Vagina (tissue), 2 donors: ENCODE results near the gene HSPB6. TPM values are rescaled to one million over a fixed set of nuclear protein-coding genes. Genes with fewer than 3 reads are reported as not detected.

Source experiments
- DNase-seq, 2 donors: peaks; one replicate each; pipeline ENCODE4 v3.0.0-alpha.2; 2017; ENCODE audit errors: extremely low spot score in 2 of 2
- H3K27ac ChIP-seq: fragments of 200-600 bp; sonication (generic); one replicate; pipeline ENCODE4 v1.5.1; 2019
- H3K27me3 ChIP-seq: fragments of 200-600 bp; sonication (generic); one replicate; pipeline ENCODE4 v1.5.1; 2019
- H3K36me3 ChIP-seq, 2 donors: fragments of 200-600 bp; sonication (generic); one replicate each; pipeline ENCODE4 v1.5.1; 2017 to 2019
- H3K4me1 ChIP-seq: fragments of 200-600 bp; sonication (generic); one replicate; pipeline ENCODE4 v1.5.1; 2019
- H3K4me3 ChIP-seq, 2 donors: fragments of 200-600 bp; sonication (generic); 1 replicate in 1 of 2; 2 replicates in 1 of 2; pipeline ENCODE4 v1.5.1; 2016 to 2019
- H3K9me3 ChIP-seq: fragments of 200-600 bp; sonication (generic); one replicate; pipeline ENCODE4 v1.5.1; 2019
- POLR2A ChIP-seq, 2 donors: fragments of 450-650 bp; IDR thresholded peaks; one replicate each; pipeline ENCODE4 v1.6.1; 2017; ENCODE audit warnings: antibody characterized with exemption in 2 of 2, mild to moderate bottlenecking in 2 of 2, moderate library complexity in 2 of 2
- POLR2AphosphoS5 ChIP-seq, 2 donors: sonication (generic); formaldehyde crosslinking; IDR thresholded peaks; one replicate each; pipeline ENCODE4 v1.9.0; 2017; ENCODE audit warnings: antibody characterized with exemption in 2 of 2, mild to moderate bottlenecking in 2 of 2, low read depth in 1 of 2; ENCODE audit not compliant: insufficient read depth in 1 of 2
- intact Hi-C: fragments of 100-400 bp; cut with DNase I; formaldehyde crosslinking; loops from one replicate; pipeline ENCODE4 v1.15.1; 2023
- total RNA-seq: library from RNA; depleted of rRNA; stranded (reverse); fragments of >200 nt; gene quantifications from one replicate; pipeline ENCODE4 v1.2.3, GENCODE V29; 2016
- TF ChIP-seq, protein P1 (sequence below), 3 experiments: fragments of 450-650 bp in 2 of 3; fragments of 200-600 bp in 1 of 3; sonication (generic) in 1 of 3; IDR thresholded peaks; one replicate each; pipeline ENCODE4 v1.5.1; 2017 to 2019; ENCODE audit warnings: antibody characterized with exemption in 3 of 3, mild to moderate bottlenecking in 2 of 3, moderate library complexity in 2 of 3

HSPB6 gene
- total RNA-seq, 1 donor from 2014 or later: 238 TPM

DNA sequence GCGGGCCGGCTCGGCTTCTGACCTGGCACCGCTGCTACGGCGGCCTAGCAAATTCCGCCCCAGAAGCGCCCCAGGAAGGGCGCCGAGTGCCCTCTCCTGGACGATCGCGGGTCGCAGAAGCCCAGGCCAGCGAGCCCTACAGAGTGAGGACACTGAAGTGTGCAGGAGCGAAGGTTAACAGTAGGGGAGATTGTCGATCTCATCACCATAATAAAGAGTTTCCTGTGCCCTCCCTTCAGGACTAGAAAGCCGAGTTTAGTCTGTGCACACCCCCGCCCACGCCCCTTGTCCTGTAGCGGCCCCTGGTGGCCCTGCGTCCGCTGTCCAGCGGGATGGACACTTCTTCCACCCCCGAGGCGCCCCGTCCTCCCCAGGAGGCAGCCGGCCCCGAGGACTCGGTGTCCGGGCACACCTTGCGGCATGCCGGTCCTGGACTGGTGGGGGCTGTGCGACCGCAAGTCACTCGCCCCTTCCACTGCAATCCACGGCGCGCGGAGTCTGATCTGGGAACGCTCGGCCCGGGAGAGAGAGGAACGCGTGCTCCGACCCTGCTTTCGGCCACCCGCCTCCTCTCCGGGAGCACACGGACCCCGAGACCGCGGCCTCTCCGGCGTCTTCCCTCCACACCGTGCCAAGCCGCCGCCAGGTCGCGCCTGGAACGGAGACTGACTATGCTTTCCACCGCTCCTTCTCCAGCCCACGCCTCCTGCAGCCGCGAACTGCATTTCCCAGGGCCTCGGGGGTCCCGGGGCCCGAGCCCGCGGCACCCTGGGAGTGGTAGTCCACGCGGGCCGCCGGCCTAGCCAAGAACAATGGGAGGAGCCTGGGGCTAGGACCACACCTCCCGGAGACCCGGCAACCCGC, 39.8 kb downstream of the HSPB6 start:
- peak in 1 of 2 donors; percentile 95 for DNase-seq
- peaks cover 0 to 20% of the 10 kb centered on the region in 2 donors for H3K36me3 ChIP-seq
- H3K9me3 ChIP-seq: no peaks in the 10 kb centered on the region
- no peaks in the 10 kb centered on the region for H3K27me3 ChIP-seq
- TF ChIP-seq POLR2AphosphoS5 (IDR thresholded peaks at IDR 0.05; ENCODE audit: insufficient read depth in 1 of 2, low read depth in 1 of 2) (peak; percentile 68 to 72), POLR2A (IDR thresholded peaks at IDR 0.05) (peak in 1 of 2 donors; percentile 27)
- TF ChIP-seq, protein P1, sequence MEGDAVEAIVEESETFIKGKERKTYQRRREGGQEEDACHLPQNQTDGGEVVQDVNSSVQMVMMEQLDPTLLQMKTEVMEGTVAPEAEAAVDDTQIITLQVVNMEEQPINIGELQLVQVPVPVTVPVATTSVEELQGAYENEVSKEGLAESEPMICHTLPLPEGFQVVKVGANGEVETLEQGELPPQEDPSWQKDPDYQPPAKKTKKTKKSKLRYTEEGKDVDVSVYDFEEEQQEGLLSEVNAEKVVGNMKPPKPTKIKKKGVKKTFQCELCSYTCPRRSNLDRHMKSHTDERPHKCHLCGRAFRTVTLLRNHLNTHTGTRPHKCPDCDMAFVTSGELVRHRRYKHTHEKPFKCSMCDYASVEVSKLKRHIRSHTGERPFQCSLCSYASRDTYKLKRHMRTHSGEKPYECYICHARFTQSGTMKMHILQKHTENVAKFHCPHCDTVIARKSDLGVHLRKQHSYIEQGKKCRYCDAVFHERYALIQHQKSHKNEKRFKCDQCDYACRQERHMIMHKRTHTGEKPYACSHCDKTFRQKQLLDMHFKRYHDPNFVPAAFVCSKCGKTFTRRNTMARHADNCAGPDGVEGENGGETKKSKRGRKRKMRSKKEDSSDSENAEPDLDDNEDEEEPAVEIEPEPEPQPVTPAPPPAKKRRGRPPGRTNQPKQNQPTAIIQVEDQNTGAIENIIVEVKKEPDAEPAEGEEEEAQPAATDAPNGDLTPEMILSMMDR (IDR thresholded peaks at IDR 0.05): peak; percentile 59 to 94 (median 93)
- H3K4me1 ChIP-seq: peaks cover 30% of the 10 kb centered on the region
- peak overlapping the region; percentile 67 to 86 for H3K4me3 ChIP-seq
- intact Hi-C loops: loop anchor here (5.0 to 10.0 kb wide), 2 partner anchors 170 to 218 kb away; partner anchors contain the start of genes LRFN3 and TMEM147
- peak overlapping the region; percentile 85 for H3K27ac ChIP-seq

DNA sequence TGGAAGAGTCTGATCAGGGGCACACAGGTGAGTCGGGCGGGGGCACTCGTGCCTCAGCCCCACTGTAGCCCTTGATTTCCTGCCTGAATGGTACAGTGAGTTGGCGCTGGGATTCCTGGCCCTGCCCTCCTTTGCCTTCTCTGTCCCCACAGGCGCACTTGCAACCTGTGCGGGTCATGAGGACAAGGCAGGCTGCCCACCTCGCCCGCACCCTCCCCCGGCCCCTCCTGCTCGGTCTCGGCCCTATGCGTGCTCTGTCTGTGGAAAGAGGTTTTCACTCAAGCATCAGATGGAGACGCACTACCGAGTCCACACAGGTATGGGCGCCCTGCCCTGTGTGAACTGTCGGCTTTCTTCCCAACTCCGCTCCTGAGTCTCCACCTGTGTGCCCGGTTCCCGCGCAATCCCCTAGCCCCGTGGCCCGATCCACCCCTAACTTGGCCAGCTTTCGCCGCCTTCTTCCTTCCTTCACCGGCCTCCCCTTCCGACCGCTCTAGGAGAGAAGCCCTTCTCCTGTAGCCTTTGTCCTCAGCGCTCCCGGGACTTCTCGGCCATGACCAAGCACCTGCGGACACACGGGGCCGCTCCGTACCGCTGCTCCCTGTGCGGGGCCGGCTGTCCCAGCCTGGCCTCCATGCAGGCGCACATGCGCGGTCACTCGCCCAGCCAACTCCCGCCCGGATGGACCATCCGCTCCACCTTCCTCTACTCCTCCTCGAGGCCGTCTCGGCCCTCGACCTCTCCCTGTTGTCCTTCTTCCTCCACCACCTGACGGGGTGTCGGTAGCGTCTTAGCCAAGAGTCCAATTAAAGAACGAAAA, 40.6 kb downstream of the HSPB6 start:
- intact Hi-C loops: loop anchor here (5.0 to 10.0 kb wide), 2 partner anchors 169 to 219 kb away; partner anchors contain the start of genes LRFN3 and TMEM147
- no peaks in the 10 kb centered on the region for H3K27me3 ChIP-seq
- H3K9me3 ChIP-seq: no peaks in the 10 kb centered on the region
- H3K4me1 ChIP-seq: peaks cover 30% of the 10 kb centered on the region
- TF ChIP-seq POLR2A (IDR thresholded peaks at IDR 0.05) (no peak), POLR2AphosphoS5 (IDR thresholded peaks at IDR 0.05; ENCODE audit: insufficient read depth in 1 of 2, low read depth in 1 of 2) (no peak)
- TF ChIP-seq, protein P1 (IDR thresholded peaks at IDR 0.05): no peak
- DNase-seq: no peak
- peak overlapping the region; percentile 85 for H3K27ac ChIP-seq
- peaks cover 0 to 12% of the 10 kb centered on the region in 2 donors for H3K36me3 ChIP-seq
- peak overlapping the region; percentile 67 to 86 for H3K4me3 ChIP-seq

DNA sequence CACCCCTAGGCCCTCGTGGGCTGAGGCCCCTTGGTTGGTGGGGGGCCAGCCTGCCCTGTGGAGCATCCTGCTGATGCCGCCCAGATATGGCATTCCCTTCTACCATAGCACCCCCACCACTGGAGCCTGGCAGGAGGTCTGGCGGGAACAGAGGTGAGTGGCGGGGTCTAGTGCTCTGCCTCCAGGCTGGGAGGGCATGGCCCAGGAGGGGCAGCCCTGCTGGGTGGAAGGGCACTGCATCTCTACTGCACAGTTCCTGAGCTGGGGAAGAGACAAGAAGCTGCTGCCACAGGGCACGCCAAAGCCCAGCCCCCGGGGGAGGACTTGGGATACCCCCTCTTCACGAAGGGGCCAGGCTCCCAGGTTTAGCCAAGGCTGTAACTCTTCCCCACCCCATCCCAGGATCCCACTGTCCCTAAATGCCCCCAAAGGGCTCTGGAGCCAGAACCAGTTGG, 41.4 kb downstream of the HSPB6 start:
- peaks cover 0 to 5% of the 10 kb centered on the region in 2 donors for H3K36me3 ChIP-seq
- H3K27me3 ChIP-seq: no peaks in the 10 kb centered on the region
- intact Hi-C loops: loop anchor here (5.0 to 10.0 kb wide), 2 partner anchors 168 to 219 kb away; partner anchors contain the start of genes LRFN3 and TMEM147
- H3K4me3 ChIP-seq: peak overlapping the region in 1 of 2 donors; percentile 67
- H3K9me3 ChIP-seq: no peaks in the 10 kb centered on the region
- TF ChIP-seq, protein P1 (IDR thresholded peaks at IDR 0.05): no peak
- no peak for TF ChIP-seq POLR2AphosphoS5 (IDR thresholded peaks at IDR 0.05; ENCODE audit: insufficient read depth in 1 of 2, low read depth in 1 of 2)
- TF ChIP-seq POLR2A (IDR thresholded peaks at IDR 0.05): no peak
- H3K4me1 ChIP-seq: peaks cover 30% of the 10 kb centered on the region
- H3K27ac ChIP-seq: peak overlapping the region; percentile 85
- no peak for DNase-seq

DNA sequence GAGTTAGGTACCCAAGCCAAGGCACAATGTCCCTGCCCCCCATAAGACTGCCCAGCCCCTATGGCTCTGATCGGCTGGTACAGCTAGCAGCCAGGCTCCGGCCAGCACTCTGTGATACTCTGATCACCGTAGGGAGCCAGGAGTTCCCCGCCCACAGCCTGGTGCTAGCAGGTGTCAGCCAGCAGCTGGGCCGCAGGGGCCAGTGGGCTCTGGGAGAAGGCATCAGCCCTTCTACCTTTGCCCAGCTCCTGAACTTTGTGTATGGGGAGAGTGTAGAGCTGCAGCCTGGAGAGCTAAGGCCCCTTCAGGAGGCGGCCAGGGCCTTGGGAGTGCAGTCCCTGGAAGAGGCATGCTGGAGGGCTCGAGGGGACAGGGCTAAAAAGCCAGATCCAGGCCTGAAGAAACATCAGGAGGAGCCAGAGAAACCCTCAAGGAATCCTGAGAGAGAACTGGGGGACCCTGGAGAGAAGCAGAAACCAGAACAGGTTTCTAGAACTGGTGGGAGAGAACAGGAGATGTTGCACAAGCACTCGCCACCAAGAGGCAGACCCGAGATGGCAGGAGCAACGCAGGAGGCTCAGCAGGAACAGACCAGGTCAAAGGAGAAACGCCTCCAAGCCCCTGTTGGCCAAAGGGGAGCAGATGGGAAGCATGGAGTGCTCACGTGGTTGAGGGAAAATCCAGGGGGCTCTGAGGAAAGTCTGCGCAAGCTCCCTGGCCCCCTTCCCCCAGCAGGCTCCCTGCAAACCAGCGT, 42.1 kb downstream of the HSPB6 start:
- H3K9me3 ChIP-seq: no peaks in the 10 kb centered on the region
- no peak for TF ChIP-seq POLR2AphosphoS5 (IDR thresholded peaks at IDR 0.05; ENCODE audit: insufficient read depth in 1 of 2, low read depth in 1 of 2)
- no peak for TF ChIP-seq POLR2A (IDR thresholded peaks at IDR 0.05)
- TF ChIP-seq, protein P1 (IDR thresholded peaks at IDR 0.05): no peak
- no peak overlapping the region for H3K4me3 ChIP-seq
- H3K36me3 ChIP-seq: peaks cover 0 to 2% of the 10 kb centered on the region in 2 donors
- no peak for DNase-seq
- H3K27me3 ChIP-seq: no peaks in the 10 kb centered on the region
- intact Hi-C loops: loop anchor here (5.0 to 10.0 kb wide), 2 partner anchors 167 to 220 kb away; partner anchors contain the start of genes LRFN3 and TMEM147
- H3K27ac ChIP-seq: no peak overlapping the region
- peaks cover 26% of the 10 kb centered on the region for H3K4me1 ChIP-seq
